IMR-90 (cell line): ENCODE results near the gene KRTAP5-7. TPM values are rescaled to one million over a fixed set of nuclear protein-coding genes. Genes with fewer than 3 reads are reported as not detected.

Experiments
- ATAC-seq: fragments of 200-7000 bp; cut with Tn5 transposase; 2 replicates; pipeline ENCODE4 v1.9.1; 2020; ENCODE audit warnings: low read depth, mild to moderate bottlenecking, moderate library complexity
- BruUV-seq: library from RNA; stranded (reverse); fragments of 400-500 nt; replicated peaks from 2 replicates; lab custom pipeline; 2021; lab: Mats Ljungman, UMichigan
- CTCF ChIA-PET: fragments of 300-600 bp; formaldehyde crosslinking; extraction: SDS; loops from one replicate; lab custom pipeline; 2021; ENCODE audit warnings: antibody characterized with exemption; lab: Yijun Ruan, JAX
- POLR2A ChIA-PET: fragments of 300-600 bp; sonication (Branson Sonifier 250); formaldehyde crosslinking; loops from one replicate; lab custom pipeline; 2022; ENCODE audit warnings: antibody characterized with exemption; ENCODE audit not compliant: unreplicated experiment; lab: Charles Lee
- DNase-seq: peaks from one replicate; pipeline ENCODE4 v3.0.0; 2013
- H2AFZ ChIP-seq: replicated peaks from 2 replicates; pipeline ENCODE3; 2013; ENCODE audit warnings: low read length, mild to moderate bottlenecking; ENCODE audit not compliant: poor library complexity
- H2AK5ac ChIP-seq: 2 replicates; pipeline ENCODE4 v1.6.1; 2013; ENCODE audit warnings: low read depth, low read length, inconsistent platforms
- H2AK9ac ChIP-seq: replicated peaks from 2 replicates; pipeline ENCODE3; 2013; ENCODE audit warnings: mild to moderate bottlenecking, low read depth, low read length, moderate library complexity; ENCODE audit not compliant: poor library complexity
- H2BK120ac ChIP-seq: 2 replicates; pipeline ENCODE4 v1.6.1; 2013; ENCODE audit warnings: low read depth, low read length, inconsistent platforms
- H2BK15ac ChIP-seq: 3 replicates; pipeline ENCODE4 v1.6.1; 2013; ENCODE audit warnings: low read depth, low read length, inconsistent platforms
- H2BK20ac ChIP-seq: 2 replicates; pipeline ENCODE4 v1.6.1; 2013; ENCODE audit warnings: low read depth, mild to moderate bottlenecking, inconsistent platforms, low read length, moderate library complexity
- H2BK5ac ChIP-seq: 2 replicates; pipeline ENCODE4 v1.6.1; 2013; ENCODE audit warnings: mild to moderate bottlenecking, low read depth, low read length, inconsistent platforms; ENCODE audit not compliant: poor library complexity, severe bottlenecking
- H3K14ac ChIP-seq: replicated peaks from 2 replicates; pipeline ENCODE4 v1.6.1; 2013; ENCODE audit warnings: low read depth, low read length, inconsistent platforms
- H3K18ac ChIP-seq: 2 replicates; pipeline ENCODE4 v1.6.1; 2013; ENCODE audit warnings: low read depth, low read length, control low read depth
- H3K23ac ChIP-seq: 2 replicates; pipeline ENCODE4 v1.6.1; 2013; ENCODE audit warnings: low read depth, low read length, inconsistent platforms
- H3K27ac ChIP-seq: 2 replicates; pipeline ENCODE4 v1.5.1; 2013; ENCODE audit warnings: mild to moderate bottlenecking, control low read depth, low read length; ENCODE audit not compliant: insufficient read depth
- H3K27me3 ChIP-seq: 2 replicates; pipeline ENCODE4 v1.6.1; 2013; ENCODE audit warnings: low read length; ENCODE audit not compliant: control insufficient read depth, insufficient read depth
- H3K36me3 ChIP-seq: 2 replicates; pipeline ENCODE4 v1.6.1; 2013; ENCODE audit warnings: low read length, mixed read lengths; ENCODE audit not compliant: control insufficient read depth, insufficient read depth
- H3K4ac ChIP-seq: 2 replicates; pipeline ENCODE4 v1.6.1; 2013; ENCODE audit warnings: low read depth, low read length, inconsistent platforms
- H3K4me1 ChIP-seq: 2 replicates; pipeline ENCODE4 v1.6.1; 2013; ENCODE audit warnings: low read length, mixed read lengths; ENCODE audit not compliant: control insufficient read depth, insufficient read depth
- H3K4me2 ChIP-seq: 2 replicates; pipeline ENCODE4 v1.6.1; 2013; ENCODE audit warnings: low read depth, mild to moderate bottlenecking, control low read depth, low read length, moderate library complexity
- H3K4me3 ChIP-seq: 2 replicates; pipeline ENCODE4 v1.5.1; 2013; ENCODE audit warnings: low read depth, mild to moderate bottlenecking, control low read depth, low read length, moderate library complexity; ENCODE audit not compliant: insufficient read depth
- H3K56ac ChIP-seq: 2 replicates; pipeline ENCODE4 v1.6.1; 2013; ENCODE audit warnings: low read length, inconsistent platforms; ENCODE audit not compliant: insufficient read depth; ENCODE audit errors: extremely low read depth
- H3K79me1 ChIP-seq, 2 experiments: 2 replicates each; pipeline ENCODE4 v1.6.1; 2013; ENCODE audit warnings: low read length in 2 of 2, inconsistent platforms in 1 of 2, low read depth in 1 of 2
- H3K9ac ChIP-seq: 2 replicates; pipeline ENCODE4 v1.6.1; 2013; ENCODE audit warnings: low read depth, low read length, control low read depth
- H3K9me1 ChIP-seq: 2 replicates; pipeline ENCODE4 v1.6.1; 2013; ENCODE audit warnings: low read length, inconsistent platforms; ENCODE audit not compliant: insufficient read depth
- H3K9me3 ChIP-seq: 2 replicates; pipeline ENCODE4 v1.6.1; 2013; ENCODE audit warnings: low read length; ENCODE audit not compliant: control insufficient read depth, insufficient read depth
- H4K20me1 ChIP-seq: 2 replicates; pipeline ENCODE4 v1.6.1; 2013; ENCODE audit warnings: low read length, inconsistent platforms; ENCODE audit not compliant: insufficient read depth
- H4K5ac ChIP-seq: 2 replicates; pipeline ENCODE4 v1.6.1; 2013; ENCODE audit warnings: mild to moderate bottlenecking, low read depth, low read length, control low read depth
- H4K8ac ChIP-seq, 2 experiments: 2 replicates each; pipeline ENCODE4 v1.6.1; 2013; ENCODE audit warnings: low read depth in 2 of 2, low read length in 2 of 2, control low read depth in 1 of 2, inconsistent platforms in 1 of 2
- H4K91ac ChIP-seq: 2 replicates; pipeline ENCODE4 v1.6.1; 2013; ENCODE audit warnings: low read depth, low read length, inconsistent platforms; ENCODE audit not compliant: insufficient read depth
- MAZ ChIP-seq: IDR thresholded peaks from 2 replicates; pipeline ENCODE4 v1.6.1; 2012; ENCODE audit warnings: low read depth, mild to moderate bottlenecking, low read length, improper control_type of control experiment, moderate library complexity, borderline replicate concordance
- RAD21 ChIP-seq: IDR thresholded peaks from 2 replicates; pipeline ENCODE4 v1.6.1; 2012; ENCODE audit warnings: low read length, improper control_type of control experiment
- RFX5 ChIP-seq: IDR thresholded peaks from 2 replicates; pipeline ENCODE4 v1.8.0; 2012; ENCODE audit warnings: low read depth, mild to moderate bottlenecking, low read length, moderate library complexity
- WGBS, 2 experiments: methylation state at CpG; one replicate each; pipeline versions ENCODE4 v1.1.5 to v1.1.7; 2013; ENCODE audit warnings: missing lambda C conversion rate in 2 of 2; ENCODE audit not compliant: insufficient read length in 1 of 2; ENCODE audit errors: extremely low coverage in 2 of 2; 5-methylcytosine and 5-hydroxymethylcytosine counted together
- dilution Hi-C: fragments of 300-500 bp; cut with HindIII; formaldehyde crosslinking; loops from one replicate; pipeline ENCODE4 v1.14.3; 2018; ENCODE audit warnings: low sequenced_read_pairs; ENCODE audit not compliant: unreplicated experiment
- in situ Hi-C: fragments of 300-500 bp; cut with MboI; formaldehyde crosslinking; loops from 3 replicates; pipeline ENCODE4 v1.14.3; 2019; ENCODE audit warnings: low sequenced_read_pairs, inconsistent platforms, mixed read lengths
- intact Hi-C: fragments of 100-400 bp; cut with micrococcal nuclease; formaldehyde crosslinking; loops from 2 replicates; pipeline ENCODE4 v1.10.0; 2022
- polyA plus RNA-seq, 3 experiments: library from polyadenylated mRNA; depleted of rRNA; stranded (reverse); fragments of >200 nt; gene quantifications; 2 replicates each; pipeline ENCODE4 v1.2.3, GENCODE V29; 2012; ENCODE audit warnings: low replicate concordance in 1 of 3
- total RNA-seq: library from RNA; depleted of rRNA; stranded (reverse); fragments of >200 nt; gene quantifications from 2 replicates; pipeline ENCODE4 v1.2.3, GENCODE V29; 2012
- TF ChIP-seq, protein P1 (sequence below): fragments of 150-350 bp; IDR thresholded peaks from 2 replicates; pipeline ENCODE4 v1.6.1; 2016; ENCODE audit warnings: low read depth, mild to moderate bottlenecking, low read length, moderate library complexity, borderline replicate concordance

Gene KRTAP5-7
- total and polyA plus RNA-seq, 2 of the 4 experiments (the other 2 are of a cell fraction): not detected

GRCh38 chr11:71490044-71490730 lies 36.9 kb upstream of the KRTAP5-7 start:
- no peak overlapping the region for H2BK120ac ChIP-seq
- H3K56ac ChIP-seq: no peak overlapping the region
- no TSS peak for BruUV-seq
- H4K91ac ChIP-seq: no peak overlapping the region
- no peak overlapping the region for H3K27ac ChIP-seq
- H2BK5ac ChIP-seq: no peak overlapping the region
- H3K9ac ChIP-seq: no peak overlapping the region
- H3K14ac ChIP-seq: no peak overlapping the region
- intact Hi-C loops: no loop called here
- no peaks in the 10 kb centered on the region for H3K27me3 ChIP-seq
- H3K4ac ChIP-seq: no peak overlapping the region
- WGBS, 2 experiments: 96% methylated on average over 12 of the region's 23 CpGs; no CpG with 5 or more reads in 1 of the 2 experiments
- no peak overlapping the region for H2AFZ ChIP-seq
- POLR2A ChIA-PET: no interaction called here
- H3K9me3 ChIP-seq: no peaks in the 10 kb centered on the region
- H2BK15ac ChIP-seq: no peak overlapping the region
- no peak overlapping the region for H2BK20ac ChIP-seq
- H3K9me1 ChIP-seq: peaks cover 27% of the 10 kb centered on the region
- no peak overlapping the region for H2AK9ac ChIP-seq
- dilution Hi-C loops: no loop called here
- DNase-seq (no peak), ATAC-seq (no peak)
- peaks cover 11% of the 10 kb centered on the region; the same call in 1 of the 2 replicates for H3K4me1 ChIP-seq
- peaks cover 4 to 5% of the 10 kb centered on the region in 2 experiments; a peak in 2 of 4 replicates for H3K79me1 ChIP-seq
- H3K4me3 ChIP-seq: no peak overlapping the region
- H4K5ac ChIP-seq: no peak overlapping the region
- H4K8ac ChIP-seq: no peak overlapping the region
- H3K18ac ChIP-seq: no peak overlapping the region
- H3K23ac ChIP-seq: no peak overlapping the region
- CTCF ChIA-PET: no interaction called here
- no peak overlapping the region for H3K4me2 ChIP-seq
- H3K36me3 ChIP-seq: peaks cover 41% of the 10 kb centered on the region
- in situ Hi-C loops: no loop called here
- H2AK5ac ChIP-seq: no peak overlapping the region
- no peak for TF ChIP-seq RAD21
- TF ChIP-seq, protein P1, sequence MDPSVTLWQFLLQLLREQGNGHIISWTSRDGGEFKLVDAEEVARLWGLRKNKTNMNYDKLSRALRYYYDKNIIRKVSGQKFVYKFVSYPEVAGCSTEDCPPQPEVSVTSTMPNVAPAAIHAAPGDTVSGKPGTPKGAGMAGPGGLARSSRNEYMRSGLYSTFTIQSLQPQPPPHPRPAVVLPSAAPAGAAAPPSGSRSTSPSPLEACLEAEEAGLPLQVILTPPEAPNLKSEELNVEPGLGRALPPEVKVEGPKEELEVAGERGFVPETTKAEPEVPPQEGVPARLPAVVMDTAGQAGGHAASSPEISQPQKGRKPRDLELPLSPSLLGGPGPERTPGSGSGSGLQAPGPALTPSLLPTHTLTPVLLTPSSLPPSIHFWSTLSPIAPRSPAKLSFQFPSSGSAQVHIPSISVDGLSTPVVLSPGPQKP: no peak
- TF ChIP-seq RFX5: no peak
- no peak for TF ChIP-seq MAZ
- no peaks in the 10 kb centered on the region; the same call in 1 of the 2 replicates for H4K20me1 ChIP-seq
